Osteoblast (primary cell): Measurements from ENCODE around the gene NFIA. TPM values are rescaled to one million over a fixed set of nuclear protein-coding genes. Genes with fewer than 3 reads are reported as not detected.

Experiments used
- DNase-seq: peaks from one replicate; pipeline ENCODE4 v3.0.0; 2011; ENCODE audit warnings: low spot score, mixed read lengths; ENCODE audit not compliant: insufficient read length; ENCODE audit errors: missing footprints
- H2AFZ ChIP-seq: 2 replicates; pipeline ENCODE4 v1.6.0; 2011; ENCODE audit warnings: mild to moderate bottlenecking, low read length
- H3K27ac ChIP-seq: 2 replicates; pipeline ENCODE4 v1.5.1; 2011; ENCODE audit warnings: mild to moderate bottlenecking, low read depth, low read length, moderate library complexity
- H3K27me3 ChIP-seq: 2 replicates; pipeline ENCODE4 v1.6.0; 2012; ENCODE audit warnings: mild to moderate bottlenecking, control low read depth, inconsistent platforms, low read length, moderate library complexity; ENCODE audit not compliant: insufficient read depth
- H3K36me3 ChIP-seq: 2 replicates; pipeline ENCODE4 v1.5.1; 2011; ENCODE audit warnings: mild to moderate bottlenecking, low read length, control low read depth, moderate library complexity; ENCODE audit not compliant: insufficient read depth
- H3K4me1 ChIP-seq: 2 replicates; pipeline ENCODE4 v1.5.1; 2011; ENCODE audit warnings: mild to moderate bottlenecking, low read length, control low read depth, moderate library complexity; ENCODE audit not compliant: insufficient read depth
- H3K4me2 ChIP-seq: 2 replicates; pipeline ENCODE4 v1.6.0; 2011; ENCODE audit warnings: mild to moderate bottlenecking, low read length; ENCODE audit not compliant: insufficient read depth
- H3K4me3 ChIP-seq: fragments of 200-600 bp; sonication (generic); 3 replicates; pipeline ENCODE4 v1.5.1; 2012; ENCODE audit warnings: mild to moderate bottlenecking, low read length, inconsistent platforms; ENCODE audit not compliant: insufficient read depth
- H3K79me2 ChIP-seq: 2 replicates; pipeline ENCODE4 v1.6.0; 2012; ENCODE audit warnings: mild to moderate bottlenecking, low read length, control low read depth, inconsistent platforms; ENCODE audit not compliant: insufficient read depth
- H3K9me3 ChIP-seq: 2 replicates; pipeline ENCODE4 v1.5.1; 2011; ENCODE audit warnings: low read depth, low read length, control low read depth
- H4K20me1 ChIP-seq: 2 replicates; pipeline ENCODE4 v1.6.0; 2012; ENCODE audit warnings: mild to moderate bottlenecking, low read length, control low read depth; ENCODE audit not compliant: insufficient read depth
- total RNA-seq: library from RNA; depleted of rRNA; stranded (reverse); fragments of >200 nt; gene quantifications from 2 replicates; pipeline ENCODE4 v1.2.3, GENCODE V29; 2012
- TF ChIP-seq, protein P1 (sequence below): IDR thresholded peaks from 2 replicates; pipeline ENCODE4 v1.5.1; 2011; ENCODE audit warnings: mild to moderate bottlenecking, low read depth, low read length, moderate library complexity; ENCODE audit errors: extremely low read depth

Gene NFIA
- total RNA-seq, 1 donor: 7.2 TPM

GRCh38 chr1:61115436-61115835 lies 33.1 kb downstream of the NFIA start:
- DNase-seq: no peak
- Histone ChIP-seq H3K4me2 (no peak overlapping the region), H3K4me3 (no peak overlapping the region), H2AFZ (no peak overlapping the region), H3K27ac (no peak overlapping the region), H3K79me2 (no peaks in the 10 kb centered on the region), H3K36me3 (no peaks in the 10 kb centered on the region), H4K20me1 (no peaks in the 10 kb centered on the region), H3K4me1 (no peaks in the 10 kb centered on the region), H3K27me3 (no peaks in the 10 kb centered on the region), H3K9me3 (no peaks in the 10 kb centered on the region)
- TF ChIP-seq, protein P1, sequence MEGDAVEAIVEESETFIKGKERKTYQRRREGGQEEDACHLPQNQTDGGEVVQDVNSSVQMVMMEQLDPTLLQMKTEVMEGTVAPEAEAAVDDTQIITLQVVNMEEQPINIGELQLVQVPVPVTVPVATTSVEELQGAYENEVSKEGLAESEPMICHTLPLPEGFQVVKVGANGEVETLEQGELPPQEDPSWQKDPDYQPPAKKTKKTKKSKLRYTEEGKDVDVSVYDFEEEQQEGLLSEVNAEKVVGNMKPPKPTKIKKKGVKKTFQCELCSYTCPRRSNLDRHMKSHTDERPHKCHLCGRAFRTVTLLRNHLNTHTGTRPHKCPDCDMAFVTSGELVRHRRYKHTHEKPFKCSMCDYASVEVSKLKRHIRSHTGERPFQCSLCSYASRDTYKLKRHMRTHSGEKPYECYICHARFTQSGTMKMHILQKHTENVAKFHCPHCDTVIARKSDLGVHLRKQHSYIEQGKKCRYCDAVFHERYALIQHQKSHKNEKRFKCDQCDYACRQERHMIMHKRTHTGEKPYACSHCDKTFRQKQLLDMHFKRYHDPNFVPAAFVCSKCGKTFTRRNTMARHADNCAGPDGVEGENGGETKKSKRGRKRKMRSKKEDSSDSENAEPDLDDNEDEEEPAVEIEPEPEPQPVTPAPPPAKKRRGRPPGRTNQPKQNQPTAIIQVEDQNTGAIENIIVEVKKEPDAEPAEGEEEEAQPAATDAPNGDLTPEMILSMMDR: no peak

GRCh38 chr1:61116421-61116820 lies 34.1 kb downstream of the NFIA start:
- TF ChIP-seq, protein P1: no peak
- Histone ChIP-seq H3K79me2 (no peaks in the 10 kb centered on the region), H3K27ac (no peak overlapping the region), H3K9me3 (no peaks in the 10 kb centered on the region), H3K36me3 (no peaks in the 10 kb centered on the region), H3K4me2 (no peak overlapping the region), H3K4me1 (no peaks in the 10 kb centered on the region), H4K20me1 (no peaks in the 10 kb centered on the region), H3K27me3 (no peaks in the 10 kb centered on the region), H2AFZ (no peak overlapping the region), H3K4me3 (no peak overlapping the region)
- DNase-seq: no peak

GRCh38 chr1:61117283-61117682 lies 34.9 kb downstream of the NFIA start:
- no peaks in the 10 kb centered on the region for H3K79me2 ChIP-seq
- H3K9me3 ChIP-seq: no peaks in the 10 kb centered on the region
- H3K27me3 ChIP-seq: no peaks in the 10 kb centered on the region
- no peaks in the 10 kb centered on the region for H4K20me1 ChIP-seq
- no peak overlapping the region for H3K27ac ChIP-seq
- TF ChIP-seq, protein P1: no peak
- no peaks in the 10 kb centered on the region for H3K36me3 ChIP-seq
- H3K4me2 ChIP-seq: no peak overlapping the region
- no peak overlapping the region for H2AFZ ChIP-seq
- no peaks in the 10 kb centered on the region for H3K4me1 ChIP-seq
- DNase-seq: no peak
- no peak overlapping the region for H3K4me3 ChIP-seq

GRCh38 chr1:61119085-61119484 lies 36.7 kb downstream of the NFIA start:
- H3K4me1 ChIP-seq: no peaks in the 10 kb centered on the region

More at GRCh38 chr1:61119085-61119484, 36.7 kb downstream of the NFIA start:
- Histone ChIP-seq H3K79me2 (no peaks in the 10 kb centered on the region), H3K27me3 (no peaks in the 10 kb centered on the region), H3K4me2 (no peak overlapping the region), H4K20me1 (no peaks in the 10 kb centered on the region), H3K36me3 (no peaks in the 10 kb centered on the region), H2AFZ (no peak overlapping the region), H3K4me3 (no peak overlapping the region), H3K9me3 (no peaks in the 10 kb centered on the region), H3K27ac (no peak overlapping the region)
- TF ChIP-seq, protein P1: no peak
- DNase-seq: no peak
